ENCODE data around the gene HRH4. TPM values are rescaled to one million over a fixed set of nuclear protein-coding genes. Genes with fewer than 3 reads are reported as not detected.

The HRH4 gene
- polyA plus RNA-seq, 1 of the 3 experiments (the other 2 are of a cell fraction): not detected

- Histone ChIP-seq H3K4me1 (ENCODE audit: control insufficient read depth in 1 of 2, insufficient read depth in 2 of 2, low read depth in 1 of 2, low read length in 1 of 2) (no peaks in the 10 kb centered on the region; a peak in 1 of 4 replicates), H3F3A (replicated peaks; ENCODE audit: insufficient read depth) (no peaks in the 10 kb centered on the region), H3K9me2 (no peaks in the 10 kb centered on the region), H3K9ac (no peak overlapping the region), H3K9me3 (no peaks in the 10 kb centered on the region), H4K20me1 (ENCODE audit: insufficient read depth) (no peaks in the 10 kb centered on the region), H3K79me2 (ENCODE audit: insufficient read depth) (no peaks in the 10 kb centered on the region), H3K36me3 (replicated peaks in 1 of 2; ENCODE audit: control insufficient read depth in 1 of 2, insufficient read depth in 2 of 2, low read length in 1 of 2) (peaks cover 0 to 3% of the 10 kb centered on the region in 2 experiments), H3K4me2 (no peak overlapping the region), H3K4me3 (ENCODE audit: low read depth in 2 of 2, low read length in 1 of 2) (no peak overlapping the region), H2AFZ (ENCODE audit: low read depth) (no peak overlapping the region), H3K27me3 (ENCODE audit: insufficient read depth) (no peaks in the 10 kb centered on the region), H3K27ac (ENCODE audit: low read depth in 2 of 2, low read length in 1 of 2) (no peak overlapping the region)
- CTCF ChIA-PET: interaction anchor here (1.1 to 1.5 kb wide), 2 partner anchors 18 to 289 kb away, joined by 5 read pairs; no protein-coding TSS in a partner anchor
- 75% methylated on average over 7 of the region's 7 CpGs for WGBS (ENCODE audit: low lambda C conversion rate)
- POLR2A ChIA-PET: no interaction called here
- no peak for DNase-seq
- TF ChIP-seq FOXM1 (IDR thresholded peaks at IDR 0.05; ENCODE audit: low read depth): no peak
These were observed 5.0 kb downstream of the HRH4 start for GRCh38 chr18:24465486-24465885.

DNA sequence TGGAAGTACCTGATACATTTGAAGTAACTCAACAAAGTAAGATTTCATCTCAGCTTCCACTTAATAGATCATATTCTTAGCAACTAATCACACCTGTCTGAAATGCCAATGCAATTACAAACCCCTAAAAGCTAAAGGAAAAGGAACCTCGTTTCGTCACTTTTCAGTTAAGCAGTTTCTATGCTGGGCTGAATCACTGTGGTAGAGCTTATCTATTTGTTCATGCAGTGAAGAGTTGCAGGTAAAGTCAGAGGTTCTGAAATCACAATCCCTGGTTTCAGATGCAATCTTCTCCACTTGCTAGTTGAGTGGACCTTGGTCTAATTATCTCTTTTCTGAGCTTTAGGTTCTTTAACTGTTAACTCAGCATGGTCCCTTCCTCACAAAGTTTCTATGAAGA lies 6.3 kb downstream of the HRH4 start:
- H3F3A ChIP-seq (replicated peaks; ENCODE audit: insufficient read depth): no peaks in the 10 kb centered on the region
- no peak overlapping the region for H3K4me3 ChIP-seq (ENCODE audit: low read depth in 2 of 2, low read length in 1 of 2)
- WGBS (ENCODE audit: low lambda C conversion rate): 54% methylated on average over 2 of the region's 2 CpGs
- no peaks in the 10 kb centered on the region for H3K9me2 ChIP-seq
- H3K27me3 ChIP-seq (ENCODE audit: insufficient read depth): no peaks in the 10 kb centered on the region
- TF ChIP-seq EZH2phosphoT487 (IDR thresholded peaks at IDR 0.05; ENCODE audit: borderline replicate concordance, low read depth) (no peak), MXI1 (IDR thresholded peaks at IDR 0.05; ENCODE audit: low read depth, low read length) (no peak), SMC3 (IDR thresholded peaks at IDR 0.05; ENCODE audit: low read depth, low read length) (no peak)
- no peak overlapping the region for H3K4me2 ChIP-seq
- DNase-seq: no peak
- H3K27ac ChIP-seq (ENCODE audit: low read depth in 2 of 2, low read length in 1 of 2): no peak overlapping the region
- H2AFZ ChIP-seq (ENCODE audit: low read depth): no peak overlapping the region
- CTCF ChIA-PET: interaction anchor here (1.0 to 1.2 kb wide), 2 partner anchors 21 to 47 kb away, joined by 3 read pairs; no protein-coding TSS in a partner anchor
- no peaks in the 10 kb centered on the region for H3K79me2 ChIP-seq (ENCODE audit: insufficient read depth)
- no peak overlapping the region for H3K9ac ChIP-seq
- H3K9me3 ChIP-seq: no peaks in the 10 kb centered on the region
- POLR2A ChIA-PET: no interaction called here
- no peaks in the 10 kb centered on the region for H3K36me3 ChIP-seq (replicated peaks in 1 of 2; ENCODE audit: control insufficient read depth in 1 of 2, insufficient read depth in 2 of 2, low read length in 1 of 2)
- no peaks in the 10 kb centered on the region; a peak in 1 of 4 replicates for H3K4me1 ChIP-seq (ENCODE audit: control insufficient read depth in 1 of 2, insufficient read depth in 2 of 2, low read depth in 1 of 2, low read length in 1 of 2)
- no peaks in the 10 kb centered on the region for H4K20me1 ChIP-seq (ENCODE audit: insufficient read depth)

DNA sequence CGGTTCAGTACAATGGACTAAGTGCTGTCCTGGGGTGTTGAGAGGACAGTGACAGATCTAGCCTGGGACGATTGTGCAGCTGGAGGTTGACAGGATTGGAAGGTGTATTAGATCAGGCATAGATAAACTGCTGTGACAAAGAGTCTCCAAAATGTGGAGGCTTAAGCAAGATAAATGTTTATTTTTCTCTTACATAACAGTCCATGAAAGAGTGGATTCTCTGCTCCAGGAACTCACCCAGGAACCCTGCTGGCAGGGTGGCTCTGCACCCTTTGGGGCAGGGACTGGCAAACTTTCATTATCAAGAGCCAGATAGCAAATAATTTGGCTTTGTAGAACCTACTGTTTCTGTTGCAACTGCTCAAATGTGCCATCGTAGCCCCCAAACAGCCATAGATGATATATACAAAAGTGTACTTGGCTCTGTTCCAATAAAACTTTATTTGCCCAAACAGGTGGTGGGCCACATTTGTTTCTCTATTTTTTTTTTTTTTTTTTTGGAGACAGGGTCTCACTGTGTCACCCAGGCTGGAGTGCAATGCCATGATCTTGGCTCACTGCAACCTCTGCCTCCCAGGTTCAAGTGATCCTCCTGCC lies 9.7 kb downstream of the HRH4 start:
- H3K4me2 ChIP-seq: no peak overlapping the region
- no peak overlapping the region for H3K4me3 ChIP-seq (ENCODE audit: low read depth in 2 of 2, low read length in 1 of 2)
- no peaks in the 10 kb centered on the region for H3K36me3 ChIP-seq (replicated peaks in 1 of 2; ENCODE audit: control insufficient read depth in 1 of 2, insufficient read depth in 2 of 2, low read length in 1 of 2)
- no peaks in the 10 kb centered on the region for H3K79me2 ChIP-seq (ENCODE audit: insufficient read depth)
- 72% methylated on average over 3 of the region's 3 CpGs for WGBS (ENCODE audit: low lambda C conversion rate)
- POLR2A ChIA-PET: no interaction called here
- no peaks in the 10 kb centered on the region for H3F3A ChIP-seq (replicated peaks; ENCODE audit: insufficient read depth)
- CTCF ChIA-PET: interaction anchor here (1.0 to 1.6 kb wide), 2 partner anchors 18 to 44 kb away, joined by 3 to 5 read pairs; no protein-coding TSS in a partner anchor
- no peaks in the 10 kb centered on the region for H4K20me1 ChIP-seq (ENCODE audit: insufficient read depth)
- DNase-seq: no peak
- no peaks in the 10 kb centered on the region for H3K9me3 ChIP-seq
- no peak overlapping the region for H3K9ac ChIP-seq
- no peak overlapping the region for H3K27ac ChIP-seq (ENCODE audit: low read depth in 2 of 2, low read length in 1 of 2)
- H3K27me3 ChIP-seq (ENCODE audit: insufficient read depth): no peaks in the 10 kb centered on the region
- no peak overlapping the region for H2AFZ ChIP-seq (ENCODE audit: low read depth)
- no peaks in the 10 kb centered on the region for H3K4me1 ChIP-seq (ENCODE audit: control insufficient read depth in 1 of 2, insufficient read depth in 2 of 2, low read depth in 1 of 2, low read length in 1 of 2)
- no peaks in the 10 kb centered on the region for H3K9me2 ChIP-seq
- TF ChIP-seq, protein P1, sequence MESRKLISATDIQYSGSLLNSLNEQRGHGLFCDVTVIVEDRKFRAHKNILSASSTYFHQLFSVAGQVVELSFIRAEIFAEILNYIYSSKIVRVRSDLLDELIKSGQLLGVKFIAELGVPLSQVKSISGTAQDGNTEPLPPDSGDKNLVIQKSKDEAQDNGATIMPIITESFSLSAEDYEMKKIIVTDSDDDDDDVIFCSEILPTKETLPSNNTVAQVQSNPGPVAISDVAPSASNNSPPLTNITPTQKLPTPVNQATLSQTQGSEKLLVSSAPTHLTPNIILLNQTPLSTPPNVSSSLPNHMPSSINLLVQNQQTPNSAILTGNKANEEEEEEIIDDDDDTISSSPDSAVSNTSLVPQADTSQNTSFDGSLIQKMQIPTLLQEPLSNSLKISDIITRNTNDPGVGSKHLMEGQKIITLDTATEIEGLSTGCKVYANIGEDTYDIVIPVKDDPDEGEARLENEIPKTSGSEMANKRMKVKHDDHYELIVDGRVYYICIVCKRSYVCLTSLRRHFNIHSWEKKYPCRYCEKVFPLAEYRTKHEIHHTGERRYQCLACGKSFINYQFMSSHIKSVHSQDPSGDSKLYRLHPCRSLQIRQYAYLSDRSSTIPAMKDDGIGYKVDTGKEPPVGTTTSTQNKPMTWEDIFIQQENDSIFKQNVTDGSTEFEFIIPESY (IDR thresholded peaks at IDR 0.05; ENCODE audit: borderline replicate concordance, low read depth): no peak
- no peak for TF ChIP-seq EZH2phosphoT487 (IDR thresholded peaks at IDR 0.05; ENCODE audit: borderline replicate concordance, low read depth)
- no peak for TF ChIP-seq SIN3A (IDR thresholded peaks at IDR 0.05; ENCODE audit: borderline replicate concordance, low read depth, low read length)
- no peak for TF ChIP-seq CTCF (IDR thresholded peaks at IDR 0.05)
- TF ChIP-seq, protein P2, sequence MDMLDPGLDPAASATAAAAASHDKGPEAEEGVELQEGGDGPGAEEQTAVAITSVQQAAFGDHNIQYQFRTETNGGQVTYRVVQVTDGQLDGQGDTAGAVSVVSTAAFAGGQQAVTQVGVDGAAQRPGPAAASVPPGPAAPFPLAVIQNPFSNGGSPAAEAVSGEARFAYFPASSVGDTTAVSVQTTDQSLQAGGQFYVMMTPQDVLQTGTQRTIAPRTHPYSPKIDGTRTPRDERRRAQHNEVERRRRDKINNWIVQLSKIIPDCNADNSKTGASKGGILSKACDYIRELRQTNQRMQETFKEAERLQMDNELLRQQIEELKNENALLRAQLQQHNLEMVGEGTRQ (IDR thresholded peaks at IDR 0.05; ENCODE audit: borderline replicate concordance, low read depth, low read length): no peak
- no peak for TF ChIP-seq FOSL2 (IDR thresholded peaks at IDR 0.05; ENCODE audit: borderline replicate concordance, low read depth)
- TF ChIP-seq GATA2 (CRISPR knock-in tag; IDR thresholded peaks at IDR 0.05): no peak
- no peak for TF ChIP-seq MEF2A (IDR thresholded peaks at IDR 0.05; ENCODE audit: borderline replicate concordance, low read depth)
- TF ChIP-seq CHD2 (IDR thresholded peaks at IDR 0.05; ENCODE audit: low read length, partially characterized antibody): no peak
- no peak for TF ChIP-seq NRF1 (IDR thresholded peaks at IDR 0.05; ENCODE audit: low read depth, low read length)
- no peak for TF ChIP-seq JUND (IDR thresholded peaks at IDR 0.05)
- TF ChIP-seq, protein P3, sequence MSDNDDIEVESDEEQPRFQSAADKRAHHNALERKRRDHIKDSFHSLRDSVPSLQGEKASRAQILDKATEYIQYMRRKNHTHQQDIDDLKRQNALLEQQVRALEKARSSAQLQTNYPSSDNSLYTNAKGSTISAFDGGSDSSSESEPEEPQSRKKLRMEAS (IDR thresholded peaks at IDR 0.05; ENCODE audit: low read depth): no peak
